ENCODE data around the gene IQGAP2. TPM values are rescaled to one million over a fixed set of nuclear protein-coding genes. Genes with fewer than 3 reads are reported as not detected.
"Not testable (repeated sequence)": the region's sequence is repeated elsewhere in the genome, so short reads cannot be mapped to it uniquely, and the experiment has no call there.

IQGAP2 gene
- total RNA-seq, 1 donor from 2014 or later = 20.7 TPM

GRCh38 chr5:76419597-76420298 is 16.7 kb downstream of the IQGAP2 start:
- no peak for DNase-seq

GRCh38 chr5:76422227-76422626 is 19.1 kb downstream of the IQGAP2 start:
- DNase-seq = no peak

GRCh38 chr5:76422742-76423141 is 19.7 kb downstream of the IQGAP2 start:
- DNase-seq = no peak

GRCh38 chr5:76425146-76425545 is 22.1 kb downstream of the IQGAP2 start:
- DNase-seq = no peak

- DNase-seq = no peak
Measured at GRCh38 chr5:76425928-76426804, 23.1 kb downstream of the IQGAP2 start.

- no peak for DNase-seq
Measured at GRCh38 chr5:76427206-76428140, 24.4 kb downstream of the IQGAP2 start.

GRCh38 chr5:76428550-76428949 is 25.5 kb downstream of the IQGAP2 start:
- not testable (repeated sequence) for DNase-seq

GRCh38 chr5:76433261-76433660 is 30.2 kb downstream of the IQGAP2 start:
- no peak for DNase-seq

GRCh38 chr5:76437507-76437906 is 34.4 kb downstream of the IQGAP2 start:
- not testable (repeated sequence) for DNase-seq

- DNase-seq = no peak
Measured at GRCh38 chr5:76438025-76438424, 34.9 kb downstream of the IQGAP2 start.

- DNase-seq = no peak
Measured at GRCh38 chr5:76439201-76439600, 36.1 kb downstream of the IQGAP2 start.

- DNase-seq = no peak
Measured at GRCh38 chr5:76439929-76440328, 36.8 kb downstream of the IQGAP2 start.

- no peak for DNase-seq
Measured at GRCh38 chr5:76441101-76441500, 38.0 kb downstream of the IQGAP2 start.

GRCh38 chr5:76441890-76442673 is 39.0 kb downstream of the IQGAP2 start:
- no peak for DNase-seq

GRCh38 chr5:76443066-76443800 is 40.1 kb downstream of the IQGAP2 start:
- no peak for DNase-seq

- DNase-seq = no peak
Measured at GRCh38 chr5:76445063-76445462, 42.0 kb downstream of the IQGAP2 start.

- no peak for DNase-seq
Measured at GRCh38 chr5:76445830-76446229, 42.7 kb downstream of the IQGAP2 start.

GRCh38 chr5:76446776-76447175 is 43.7 kb downstream of the IQGAP2 start:
- no peak for DNase-seq

- no peak for DNase-seq
Measured at GRCh38 chr5:76449606-76450005, 46.5 kb downstream of the IQGAP2 start.

GRCh38 chr5:76450054-76450453 is 47.0 kb downstream of the IQGAP2 start:
- DNase-seq = no peak

All from occipital lobe (tissue), 2 donors.